K562 (cell line): ENCODE measurements around the gene ARFGEF3. TPM values are rescaled to one million over a fixed set of nuclear protein-coding genes. Genes with fewer than 3 reads are reported as not detected.

ENCODE experiments used
- ATAC-seq: fragments of 200-7000 bp; cut with Tn5 transposase; 3 replicates; pipeline ENCODE4 v1.9.1; 2020; ENCODE audit warnings: moderate library complexity
- BruUV-seq: library from RNA; stranded (reverse); fragments of 400-500 nt; replicated peaks from 2 replicates; lab custom pipeline; 2021; lab: Mats Ljungman, UMichigan
- CTCF ChIA-PET: fragments of 300-600 bp; formaldehyde crosslinking; extraction: SDS; loops from one replicate; lab custom pipeline; 2021; ENCODE audit warnings: low intra/inter-chr PET ratio; lab: Yijun Ruan, JAX
- POLR2A ChIA-PET: fragments of 300-600, 350-650 bp; sonication (Branson Sonifier 250); formaldehyde crosslinking; extraction: SDS; loops from one replicate; lab custom pipeline; 2021; ENCODE audit warnings: antibody characterized with exemption, inconsistent platforms; lab: Yijun Ruan, JAX
- DNase-seq, 4 experiments: peaks; one replicate each; pipeline versions ENCODE4 v3.0.0 to v3.0.0-alpha.2; 2011 to 2018; ENCODE audit warnings: low spot score in 3 of 4, mixed read lengths in 3 of 4; ENCODE audit errors: extremely low read depth in 1 of 4
- FAIRE-seq: peaks from 2 replicates; lab custom pipeline; 2011; peaks lifted over from hg19 to GRCh38; lab: Jason Lieb, UNC
- H2AFZ ChIP-seq: 2 replicates; pipeline ENCODE4 v1.6.0; 2011; ENCODE audit warnings: low read depth, low read length, control low read depth, inconsistent platforms
- H3K27ac ChIP-seq: fragments of 200-600 bp; 3 replicates; pipeline ENCODE4 v1.8.0; 2011; ENCODE audit warnings: low read depth, mild to moderate bottlenecking, control low read depth, inconsistent platforms, low read length, moderate library complexity, mixed read lengths; ENCODE audit errors: extremely low read depth
- H3K27me3 ChIP-seq, 2 experiments: fragments of 300-600 bp in 1 of 2; 2 replicates in 1 of 2; 3 replicates in 1 of 2; pipeline versions ENCODE4 v1.6.0 to v1.8.0; 2011; ENCODE audit warnings: inconsistent platforms in 2 of 2, low read length in 2 of 2, mild to moderate bottlenecking in 1 of 2, mixed read lengths in 1 of 2, moderate library complexity in 1 of 2; ENCODE audit not compliant: control insufficient read depth in 2 of 2, insufficient read depth in 2 of 2
- H3K36me3 ChIP-seq: fragments of 300-600 bp; 3 replicates; pipeline ENCODE4 v1.8.0; 2011; ENCODE audit warnings: mild to moderate bottlenecking, low read length, inconsistent platforms; ENCODE audit not compliant: control insufficient read depth, insufficient read depth
- H3K4me1 ChIP-seq, 2 experiments: fragments of 200-600 bp in 1 of 2; replicated peaks in 1 of 2; 2 replicates in 1 of 2; 3 replicates in 1 of 2; pipeline versions ENCODE4 v1.5.1 to v1.8.0; 2011; ENCODE audit warnings: inconsistent platforms in 2 of 2, low read length in 2 of 2, mild to moderate bottlenecking in 1 of 2, mixed read lengths in 1 of 2, moderate library complexity in 1 of 2; ENCODE audit not compliant: control insufficient read depth in 2 of 2, insufficient read depth in 2 of 2
- H3K4me2 ChIP-seq: 2 replicates; pipeline ENCODE4 v1.6.1; 2011; ENCODE audit warnings: low read length, control low read depth, inconsistent platforms, mixed read lengths; ENCODE audit not compliant: insufficient read depth
- H3K4me3 ChIP-seq: fragments of 200-600 bp; sonication (generic), shearing (Covaris generic); 2 replicates; pipeline ENCODE4 v1.5.1; 2016; ENCODE audit warnings: control low read depth, inconsistent platforms
- H3K79me2 ChIP-seq: fragments of 200-600 bp; 3 replicates; pipeline ENCODE4 v1.8.0; 2011; ENCODE audit warnings: low read length, inconsistent platforms; ENCODE audit not compliant: control insufficient read depth, insufficient read depth
- H3K9ac ChIP-seq, 2 experiments: 2 replicates each; pipeline versions ENCODE4 v1.6.0 to v1.6.1; 2011; ENCODE audit warnings: low read depth in 2 of 2, low read length in 2 of 2, control low read depth in 1 of 2, inconsistent platforms in 1 of 2, mild to moderate bottlenecking in 1 of 2, mixed read lengths in 1 of 2; ENCODE audit not compliant: insufficient read depth in 1 of 2
- H3K9me1 ChIP-seq: one replicate; pipeline ENCODE4 v1.6.0; 2011; ENCODE audit warnings: inconsistent platforms, mild to moderate bottlenecking, low read length, moderate library complexity; ENCODE audit not compliant: control insufficient read depth, insufficient read depth
- H3K9me3 ChIP-seq: replicated peaks from 2 replicates; pipeline ENCODE4 v1.5.1; 2011; ENCODE audit warnings: low read depth, low read length, inconsistent platforms; ENCODE audit not compliant: control insufficient read depth, insufficient read depth
- H4K20me1 ChIP-seq: replicated peaks from 2 replicates; pipeline ENCODE4 v1.6.1; 2011; ENCODE audit warnings: low read length, inconsistent platforms, mixed read lengths; ENCODE audit not compliant: control insufficient read depth, insufficient read depth
- BDP1 ChIP-seq: IDR thresholded peaks from 3 replicates; pipeline ENCODE4 v1.6.1; 2011; ENCODE audit not compliant: insufficient read length, insufficient read depth
- CBFB ChIP-seq: sonication (generic); formaldehyde crosslinking; IDR thresholded peaks from 2 replicates; pipeline ENCODE4 v1.4.0; 2020; ENCODE audit warnings: mild to moderate bottlenecking, missing genetic modification reagents
- CC2D1A ChIP-seq: fragments of 450-650 bp; IDR thresholded peaks from 2 replicates; pipeline ENCODE4 v1.6.1; 2017; ENCODE audit warnings: mild to moderate bottlenecking
- CREM ChIP-seq: IDR thresholded peaks from 2 replicates; pipeline ENCODE4 v1.6.1; 2014; ENCODE audit warnings: antibody characterized with exemption, low read depth
- E2F3 ChIP-seq: fragments of 250-450 bp; sonication (Bioruptor Pico); IDR thresholded peaks from 2 replicates; pipeline ENCODE4 v1.4.0; 2020; ENCODE audit warnings: mild to moderate bottlenecking
- HOMEZ ChIP-seq: fragments of 250-450 bp; sonication (Bioruptor Pico); IDR thresholded peaks from 2 replicates; pipeline ENCODE4 v1.4.0; 2020; ENCODE audit warnings: mild to moderate bottlenecking, moderate library complexity
- MCM7 ChIP-seq, 2 experiments: fragments of 450-650 bp; IDR thresholded peaks; 2 replicates each; pipeline ENCODE4 v1.6.1; 2016 to 2018
- MED1 ChIP-seq: sonication (generic); formaldehyde crosslinking; IDR thresholded peaks from 2 replicates; pipeline ENCODE4 v1.8.1; 2023; ENCODE audit warnings: missing genetic modification reagents, borderline replicate concordance
- NFE2 ChIP-seq: IDR thresholded peaks from 2 replicates; pipeline ENCODE4 v1.6.1; 2014; ENCODE audit warnings: antibody characterized with exemption, low read depth
- NR2F6 ChIP-seq: fragments of 450-650 bp; formaldehyde crosslinking; IDR thresholded peaks from 2 replicates; pipeline ENCODE4 v1.4.0; 2020; ENCODE audit warnings: mild to moderate bottlenecking
- PML ChIP-seq: IDR thresholded peaks from 2 replicates; pipeline ENCODE4 v1.6.1; 2012; ENCODE audit warnings: low read length, inconsistent platforms
- XRCC5 ChIP-seq: fragments of 200-400 bp; formaldehyde crosslinking; IDR thresholded peaks from 2 replicates; pipeline ENCODE4 v1.6.1; 2017; ENCODE audit warnings: low read depth, mild to moderate bottlenecking, low read length
- ZBTB8A ChIP-seq: fragments of 450-650 bp; IDR thresholded peaks from 2 replicates; pipeline ENCODE4 v1.6.1; 2018; ENCODE audit warnings: mild to moderate bottlenecking, moderate library complexity; ENCODE audit not compliant: partially characterized antibody
- ZNF184 ChIP-seq: sonication (generic); formaldehyde crosslinking; IDR thresholded peaks from 2 replicates; pipeline ENCODE4 v1.5.0; 2020; ENCODE audit warnings: missing genetic modification reagents
- ZNF507 ChIP-seq: conservative IDR thresholded peaks from 2 replicates; pipeline ENCODE4 v1.6.1; 2017; ENCODE audit warnings: missing genetic modification characterization, missing compliant biosample characterization
- ZNF695 ChIP-seq: fragments of 450-650 bp; formaldehyde crosslinking; IDR thresholded peaks from 2 replicates; pipeline ENCODE4 v1.4.0; 2020; ENCODE audit warnings: mild to moderate bottlenecking, moderate library complexity
- in situ Hi-C: fragments of 300-500 bp; cut with MboI; formaldehyde crosslinking; loops from 4 replicates; pipeline ENCODE4 v1.15.0; 2018; ENCODE audit warnings: inconsistent platforms, mixed read lengths
- intact Hi-C: fragments of 100-400 bp; cut with micrococcal nuclease; formaldehyde crosslinking; loops from 2 replicates; pipeline ENCODE4 v1.14.2; 2022
- polyA plus RNA-seq, 8 experiments: library from polyadenylated mRNA; depleted of rRNA in 4 of 8; stranded (reverse) in 5 of 8; unstranded in 3 of 8; fragments of >200 nt; fragmentation: Nextera tagmentation in 2 of 8; fragmentation: Illumina TruSeq in 1 of 8; extraction: Ambion mirVana in 2 of 8; extraction: Trizol in 1 of 8; gene quantifications; 2 replicates each; pipeline versions ENCODE4 v1.2.1 to v1.2.3, GENCODE V29; 2011 to 2014; ENCODE audit warnings: inconsistent platforms in 1 of 8, missing spikeins in 1 of 8
- total RNA-seq, 7 experiments: library from RNA; depleted of rRNA in 6 of 7; stranded (reverse); fragments of >200 nt in 6 of 7; fragmentation: Illumina TruSeq in 2 of 7; extraction: Trizol in 2 of 7; gene quantifications; 2 replicates each; pipeline versions ENCODE4 v1.2.1 to v1.2.3, GENCODE V29; 2011 to 2021; ENCODE audit warnings: low replicate concordance in 1 of 7
- TF ChIP-seq, protein P1 (sequence below): fragments of 200-400 bp; formaldehyde crosslinking; IDR thresholded peaks from 2 replicates; pipeline ENCODE4 v1.6.1; 2017; ENCODE audit warnings: mild to moderate bottlenecking, low read depth, low read length, moderate library complexity

The ARFGEF3 gene
- total and polyA plus RNA-seq, 9 of the 15 experiments (the other 6 are each of a cell fraction or from before 2014, with no cell fraction given) = under 0.01 to 0.02 TPM; not detected in 7

DNA sequence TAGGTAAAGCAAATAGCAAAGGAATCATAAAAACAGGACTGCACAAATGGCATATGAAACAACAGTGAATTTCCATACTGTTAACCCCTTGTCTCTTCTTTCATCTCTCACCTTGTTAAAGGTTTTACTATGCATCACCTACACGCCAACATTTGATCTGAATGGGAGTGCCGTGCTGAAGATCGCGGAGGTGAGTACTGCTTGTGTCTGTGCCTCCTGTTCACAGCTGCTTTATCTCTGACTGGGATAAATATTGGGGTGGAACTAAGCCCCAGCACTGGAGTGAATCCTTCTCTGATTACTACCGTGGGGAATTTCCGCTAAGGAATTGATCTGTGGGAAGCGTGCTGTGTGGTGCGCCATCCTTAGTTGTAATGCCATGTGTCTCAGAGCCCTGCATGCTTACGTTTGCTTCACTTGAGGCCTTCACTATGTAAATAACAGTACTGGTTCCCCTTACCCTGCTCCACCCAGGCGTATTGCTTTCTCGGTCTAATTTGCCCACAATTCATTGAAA, 68.0 kb downstream of the ARFGEF3 start (continued):
- TF ChIP-seq PML (no peak), ZBTB8A (no peak), E2F3 (CRISPR knock-in tag) (no peak), CREM (no peak)

- BruUV-seq = no TSS peak
- CTCF ChIA-PET = no interaction called here
- no peak for TF ChIP-seq XRCC5
- TF ChIP-seq NFE2 = no peak
- TF ChIP-seq HOMEZ (CRISPR knock-in tag) = no peak
- TF ChIP-seq NR2F6 (CRISPR knock-in tag) = no peak
- TF ChIP-seq, protein P1, sequence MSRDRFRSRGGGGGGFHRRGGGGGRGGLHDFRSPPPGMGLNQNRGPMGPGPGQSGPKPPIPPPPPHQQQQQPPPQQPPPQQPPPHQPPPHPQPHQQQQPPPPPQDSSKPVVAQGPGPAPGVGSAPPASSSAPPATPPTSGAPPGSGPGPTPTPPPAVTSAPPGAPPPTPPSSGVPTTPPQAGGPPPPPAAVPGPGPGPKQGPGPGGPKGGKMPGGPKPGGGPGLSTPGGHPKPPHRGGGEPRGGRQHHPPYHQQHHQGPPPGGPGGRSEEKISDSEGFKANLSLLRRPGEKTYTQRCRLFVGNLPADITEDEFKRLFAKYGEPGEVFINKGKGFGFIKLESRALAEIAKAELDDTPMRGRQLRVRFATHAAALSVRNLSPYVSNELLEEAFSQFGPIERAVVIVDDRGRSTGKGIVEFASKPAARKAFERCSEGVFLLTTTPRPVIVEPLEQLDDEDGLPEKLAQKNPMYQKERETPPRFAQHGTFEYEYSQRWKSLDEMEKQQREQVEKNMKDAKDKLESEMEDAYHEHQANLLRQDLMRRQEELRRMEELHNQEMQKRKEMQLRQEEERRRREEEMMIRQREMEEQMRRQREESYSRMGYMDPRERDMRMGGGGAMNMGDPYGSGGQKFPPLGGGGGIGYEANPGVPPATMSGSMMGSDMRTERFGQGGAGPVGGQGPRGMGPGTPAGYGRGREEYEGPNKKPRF = no peak
- TF ChIP-seq ZNF184 = no peak
- TF ChIP-seq BDP1 = no peak
- TF ChIP-seq ZNF695 (CRISPR knock-in tag) = no peak
- TF ChIP-seq CC2D1A = no peak
- TF ChIP-seq MED1 (CRISPR knock-in tag) = no peak
- no peak for TF ChIP-seq CBFB
- no peak for TF ChIP-seq MCM7 (IDR thresholded peaks at IDR 0.05)
- TF ChIP-seq ZNF507 (tag) = no peak
Observed at GRCh38 chr6:138230221-138230620, 68.5 kb downstream of the ARFGEF3 start.

More at GRCh38 chr6:138230221-138230620, 68.5 kb downstream of the ARFGEF3 start:
- no peak for DNase-seq
- no peak overlapping the region for H3K4me3 ChIP-seq
- intact Hi-C loops = no loop called here
- H3K79me2 ChIP-seq = no peaks in the 10 kb centered on the region
- H3K9ac ChIP-seq = no peak overlapping the region
- no peak for FAIRE-seq
- no peak overlapping the region for H2AFZ ChIP-seq
- H3K27me3 ChIP-seq = peaks cover 2 to 3% of the 10 kb centered on the region in 2 experiments; a peak in 2 of 5 replicates
- no peaks in the 10 kb centered on the region for H3K36me3 ChIP-seq
- H3K9me3 ChIP-seq = no peaks in the 10 kb centered on the region
- no peaks in the 10 kb centered on the region for H3K9me1 ChIP-seq
- no peak overlapping the region for H3K4me2 ChIP-seq
- POLR2A ChIA-PET = no interaction called here
- in situ Hi-C loops = no loop called here
- no peaks in the 10 kb centered on the region for H3K4me1 ChIP-seq
- H3K27ac ChIP-seq = no peak overlapping the region
- ATAC-seq = no peak
- no peaks in the 10 kb centered on the region for H4K20me1 ChIP-seq
